ENCODE measurements around the gene LYL1. TPM values are rescaled to one million over a fixed set of nuclear protein-coding genes. Genes with fewer than 3 reads are reported as not detected.

The LYL1 gene
- total and polyA plus RNA-seq, 9 of the 15 experiments (the other 6 are each of a cell fraction or from before 2014, with no cell fraction given) = 1.3 to 266 (median 34.0) TPM

DNA sequence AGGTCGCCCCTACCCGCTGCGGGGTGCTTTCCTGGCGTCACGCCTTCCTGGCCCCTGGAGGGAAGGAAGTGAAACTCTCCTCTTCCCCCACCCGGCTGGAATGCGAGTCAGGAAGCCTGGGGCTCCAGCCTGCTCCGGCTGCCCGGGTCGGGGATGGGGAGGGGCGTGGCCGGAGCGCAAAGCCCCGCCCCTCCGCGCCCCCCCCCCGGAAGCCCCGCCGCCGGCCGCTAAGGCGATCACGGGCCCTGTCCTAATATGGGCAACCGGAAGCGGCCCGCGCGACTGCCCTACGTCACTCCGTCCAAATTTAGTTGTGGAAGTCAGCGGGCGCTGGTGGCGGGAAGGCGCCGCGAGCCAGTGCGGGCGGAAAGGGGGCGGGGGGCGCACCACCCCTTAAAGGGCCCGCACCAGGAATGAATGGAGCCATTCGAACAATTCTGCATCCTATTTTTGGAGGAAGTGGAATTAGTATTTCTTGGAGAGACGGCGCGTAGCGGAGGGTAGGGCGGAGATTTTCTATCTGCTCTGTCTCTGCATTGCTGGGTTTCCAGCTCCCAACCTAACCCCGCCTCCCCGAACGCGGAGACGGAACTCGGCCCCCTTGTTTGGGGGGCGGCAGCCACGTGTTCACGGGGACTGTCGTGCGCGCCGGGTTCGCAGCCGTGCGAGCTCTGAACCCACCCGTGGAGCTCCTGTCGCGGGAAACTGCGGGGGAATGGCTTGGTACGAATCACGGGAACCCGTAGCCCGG is 49.1 kb upstream of the LYL1 start (continued):
- TF ChIP-seq FIP1L1 (IDR thresholded peaks at IDR 0.05; ENCODE audit: low read depth, low read length, poor library complexity, severe bottlenecking) (no peak), L3MBTL2 (IDR thresholded peaks at IDR 0.05) (peak; percentile 67), CBFB (CRISPR knock-in tag; IDR thresholded peaks at IDR 0.05) (no peak), DPF2 (IDR thresholded peaks at IDR 0.05) (no peak), SP1 (CRISPR knock-in tag; IDR thresholded peaks at IDR 0.05) (peak; percentile 89), HCFC1 (IDR thresholded peaks at IDR 0.05; ENCODE audit: low read depth, low read length) (peak; percentile 27; the same call in 1 of the 2 replicates), NFE2L1 (tag; IDR thresholded peaks at IDR 0.05; ENCODE audit: borderline replicate concordance, low read depth) (no peak), CREB1 (IDR thresholded peaks at IDR 0.05) (0 out of 2 replicates have a peak, but pooled peaks have one; percentile 6), CREB1 (CRISPR knock-in tag; IDR thresholded peaks at IDR 0.05) (peak; percentile 72), ESRRA (IDR thresholded peaks at IDR 0.05; ENCODE audit: borderline replicate concordance, low read depth) (0 out of 2 replicates have a peak, but pooled peaks have one; percentile 37), ZNF184 (CRISPR knock-in tag; IDR thresholded peaks at IDR 0.05) (no peak), POLR2B (IDR thresholded peaks at IDR 0.05; ENCODE audit: low read depth, partially characterized antibody) (peak; percentile 83), ZNF445 (CRISPR knock-in tag; IDR thresholded peaks at IDR 0.05; ENCODE audit: low read depth) (no peak), RBM39 (optimal IDR thresholded peaks at IDR 0.05; ENCODE audit: low read depth, low read length) (no peak), ZNF583 (CRISPR knock-in tag; IDR thresholded peaks at IDR 0.05) (no peak), DDX20 (tag; IDR thresholded peaks at IDR 0.05; ENCODE audit: low read depth) (no peak), ZNF586 (CRISPR knock-in tag; conservative IDR thresholded peaks at IDR 0.05) (no peak), MBD2 (IDR thresholded peaks at IDR 0.05; ENCODE audit: borderline replicate concordance, low read depth) (no peak), ZNF507 (tag; conservative IDR thresholded peaks at IDR 0.05) (no peak), TCFL5 (CRISPR knock-in tag; conservative IDR thresholded peaks at IDR 0.05) (no peak), KLF16 (IDR thresholded peaks at IDR 0.05) (no peak), POLR3G (IDR thresholded peaks at IDR 0.05; ENCODE audit: extremely low read depth, insufficient read length, insufficient replicate concordance) (no peak)
- TF ChIP-seq, protein P1, sequence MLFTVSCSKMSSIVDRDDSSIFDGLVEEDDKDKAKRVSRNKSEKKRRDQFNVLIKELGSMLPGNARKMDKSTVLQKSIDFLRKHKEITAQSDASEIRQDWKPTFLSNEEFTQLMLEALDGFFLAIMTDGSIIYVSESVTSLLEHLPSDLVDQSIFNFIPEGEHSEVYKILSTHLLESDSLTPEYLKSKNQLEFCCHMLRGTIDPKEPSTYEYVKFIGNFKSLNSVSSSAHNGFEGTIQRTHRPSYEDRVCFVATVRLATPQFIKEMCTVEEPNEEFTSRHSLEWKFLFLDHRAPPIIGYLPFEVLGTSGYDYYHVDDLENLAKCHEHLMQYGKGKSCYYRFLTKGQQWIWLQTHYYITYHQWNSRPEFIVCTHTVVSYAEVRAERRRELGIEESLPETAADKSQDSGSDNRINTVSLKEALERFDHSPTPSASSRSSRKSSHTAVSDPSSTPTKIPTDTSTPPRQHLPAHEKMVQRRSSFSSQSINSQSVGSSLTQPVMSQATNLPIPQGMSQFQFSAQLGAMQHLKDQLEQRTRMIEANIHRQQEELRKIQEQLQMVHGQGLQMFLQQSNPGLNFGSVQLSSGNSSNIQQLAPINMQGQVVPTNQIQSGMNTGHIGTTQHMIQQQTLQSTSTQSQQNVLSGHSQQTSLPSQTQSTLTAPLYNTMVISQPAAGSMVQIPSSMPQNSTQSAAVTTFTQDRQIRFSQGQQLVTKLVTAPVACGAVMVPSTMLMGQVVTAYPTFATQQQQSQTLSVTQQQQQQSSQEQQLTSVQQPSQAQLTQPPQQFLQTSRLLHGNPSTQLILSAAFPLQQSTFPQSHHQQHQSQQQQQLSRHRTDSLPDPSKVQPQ (CRISPR knock-in tag; IDR thresholded peaks at IDR 0.05; ENCODE audit: borderline replicate concordance) = no peak
- TF ChIP-seq, protein P2, sequence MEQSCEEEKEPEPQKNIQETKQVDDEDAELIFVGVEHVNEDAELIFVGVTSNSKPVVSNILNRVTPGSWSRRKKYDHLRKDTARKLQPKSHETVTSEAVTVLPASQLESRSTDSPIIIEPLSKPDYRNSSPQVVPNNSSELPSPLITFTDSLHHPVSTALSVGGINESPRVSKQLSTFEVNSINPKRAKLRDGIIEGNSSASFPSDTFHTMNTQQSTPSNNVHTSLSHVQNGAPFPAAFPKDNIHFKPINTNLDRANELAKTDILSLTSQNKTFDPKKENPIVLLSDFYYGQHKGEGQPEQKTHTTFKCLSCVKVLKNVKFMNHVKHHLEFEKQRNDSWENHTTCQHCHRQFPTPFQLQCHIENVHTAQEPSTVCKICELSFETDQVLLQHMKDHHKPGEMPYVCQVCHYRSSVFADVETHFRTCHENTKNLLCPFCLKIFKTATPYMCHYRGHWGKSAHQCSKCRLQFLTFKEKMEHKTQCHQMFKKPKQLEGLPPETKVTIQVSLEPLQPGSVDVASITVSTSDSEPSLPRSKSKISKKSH (CRISPR knock-in tag; IDR thresholded peaks at IDR 0.05) = no peak
- TF ChIP-seq, protein P3, sequence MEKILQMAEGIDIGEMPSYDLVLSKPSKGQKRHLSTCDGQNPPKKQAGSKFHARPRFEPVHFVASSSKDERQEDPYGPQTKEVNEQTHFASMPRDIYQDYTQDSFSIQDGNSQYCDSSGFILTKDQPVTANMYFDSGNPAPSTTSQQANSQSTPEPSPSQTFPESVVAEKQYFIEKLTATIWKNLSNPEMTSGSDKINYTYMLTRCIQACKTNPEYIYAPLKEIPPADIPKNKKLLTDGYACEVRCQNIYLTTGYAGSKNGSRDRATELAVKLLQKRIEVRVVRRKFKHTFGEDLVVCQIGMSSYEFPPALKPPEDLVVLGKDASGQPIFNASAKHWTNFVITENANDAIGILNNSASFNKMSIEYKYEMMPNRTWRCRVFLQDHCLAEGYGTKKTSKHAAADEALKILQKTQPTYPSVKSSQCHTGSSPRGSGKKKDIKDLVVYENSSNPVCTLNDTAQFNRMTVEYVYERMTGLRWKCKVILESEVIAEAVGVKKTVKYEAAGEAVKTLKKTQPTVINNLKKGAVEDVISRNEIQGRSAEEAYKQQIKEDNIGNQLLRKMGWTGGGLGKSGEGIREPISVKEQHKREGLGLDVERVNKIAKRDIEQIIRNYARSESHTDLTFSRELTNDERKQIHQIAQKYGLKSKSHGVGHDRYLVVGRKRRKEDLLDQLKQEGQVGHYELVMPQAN (IDR thresholded peaks at IDR 0.05; ENCODE audit: borderline replicate concordance) = peak; percentile 83

All from K562 (cell line).